Activated naive CD8-positive, alpha-beta T cell treated with anti-CD3 and anti-CD28 coated beads for 36 hours (primary cell): Measurements from ENCODE around the gene NUP50. TPM values are rescaled to one million over a fixed set of nuclear protein-coding genes. Genes with fewer than 3 reads are reported as not detected.

Experiments used
- DNase-seq: peaks from one replicate; pipeline ENCODE4 v3.0.0; 2021
- H3K27ac Mint-ChIP-seq: one replicate; pipeline ENCODE4 v1.8.0; 2022; ENCODE audit warnings: mild to moderate bottlenecking, moderate library complexity, mixed read lengths
- H3K27me3 Mint-ChIP-seq: one replicate; pipeline ENCODE4 v1.8.0; 2022; ENCODE audit warnings: mild to moderate bottlenecking, mixed read lengths
- H3K36me3 Mint-ChIP-seq: one replicate; pipeline ENCODE4 v1.8.0; 2021; ENCODE audit warnings: mild to moderate bottlenecking, mixed read lengths
- H3K4me1 Mint-ChIP-seq: one replicate; pipeline ENCODE4 v1.8.0; 2021; ENCODE audit warnings: mixed read lengths
- H3K4me3 Mint-ChIP-seq: one replicate; pipeline ENCODE4 v1.8.0; 2022; ENCODE audit warnings: mild to moderate bottlenecking, moderate library complexity, mixed read lengths
- H3K9me3 Mint-ChIP-seq: one replicate; pipeline ENCODE4 v1.8.0; 2022; ENCODE audit warnings: mixed read lengths
- total RNA-seq, 2 experiments: library from RNA; stranded (reverse); gene quantifications; one replicate each; pipeline ENCODE4 v1.2.3, GENCODE V29; 2021

The NUP50 gene, protein sequence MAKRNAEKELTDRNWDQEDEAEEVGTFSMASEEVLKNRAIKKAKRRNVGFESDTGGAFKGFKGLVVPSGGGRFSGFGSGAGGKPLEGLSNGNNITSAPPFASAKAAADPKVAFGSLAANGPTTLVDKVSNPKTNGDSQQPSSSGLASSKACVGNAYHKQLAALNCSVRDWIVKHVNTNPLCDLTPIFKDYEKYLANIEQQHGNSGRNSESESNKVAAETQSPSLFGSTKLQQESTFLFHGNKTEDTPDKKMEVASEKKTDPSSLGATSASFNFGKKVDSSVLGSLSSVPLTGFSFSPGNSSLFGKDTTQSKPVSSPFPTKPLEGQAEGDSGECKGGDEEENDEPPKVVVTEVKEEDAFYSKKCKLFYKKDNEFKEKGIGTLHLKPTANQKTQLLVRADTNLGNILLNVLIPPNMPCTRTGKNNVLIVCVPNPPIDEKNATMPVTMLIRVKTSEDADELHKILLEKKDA
- 100 to 1,000 TPM; 156 to 164 TPM for total RNA-seq

GRCh38 chr22:45163451-45164269 lies at the start of gene NUP50:
Gene NUP50, plus strand, starts transcription at chr22:45163925. Its CDS starts 4,253 bp downstream, at chr22:45168178.
- Mint-ChIP-seq H3K36me3 (peaks cover 38% of the 10 kb centered on the region), H3K27ac (peak within 1 kb of the TSS; percentile 97), H3K9me3 (no peaks in the 10 kb centered on the region), H3K4me1 (peaks cover 54% of the 10 kb centered on the region), H3K27me3 (no peaks in the 10 kb centered on the region), H3K4me3 (peak within 1 kb of the TSS; percentile 96)
- peak; percentile 98 for DNase-seq

DNA sequence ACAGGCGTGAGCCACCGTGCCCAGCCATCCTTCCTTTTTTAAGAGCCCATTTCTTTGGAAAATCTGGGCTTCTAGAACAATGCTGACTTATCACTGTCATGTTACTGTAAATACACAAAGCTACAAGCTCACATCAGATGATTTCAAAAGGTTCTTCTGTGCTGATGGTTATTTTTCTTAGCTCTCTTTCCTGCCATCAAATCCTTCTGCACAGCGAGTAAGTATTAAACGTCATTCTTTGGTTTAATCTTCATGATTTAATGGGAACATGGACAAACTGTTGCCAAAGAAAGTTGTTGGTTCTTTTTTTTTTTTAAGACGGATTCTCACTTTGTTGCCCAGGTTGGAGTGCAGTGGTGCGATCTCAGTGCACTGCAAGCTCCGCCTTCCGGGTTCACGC lies 43.3 kb upstream of the NUP50 start:
- Mint-ChIP-seq H3K36me3 (no peaks in the 10 kb centered on the region), H3K27ac (no peak overlapping the region), H3K27me3 (no peaks in the 10 kb centered on the region), H3K9me3 (no peaks in the 10 kb centered on the region), H3K4me3 (no peak overlapping the region), H3K4me1 (no peaks in the 10 kb centered on the region)
- no peak for DNase-seq

DNA sequence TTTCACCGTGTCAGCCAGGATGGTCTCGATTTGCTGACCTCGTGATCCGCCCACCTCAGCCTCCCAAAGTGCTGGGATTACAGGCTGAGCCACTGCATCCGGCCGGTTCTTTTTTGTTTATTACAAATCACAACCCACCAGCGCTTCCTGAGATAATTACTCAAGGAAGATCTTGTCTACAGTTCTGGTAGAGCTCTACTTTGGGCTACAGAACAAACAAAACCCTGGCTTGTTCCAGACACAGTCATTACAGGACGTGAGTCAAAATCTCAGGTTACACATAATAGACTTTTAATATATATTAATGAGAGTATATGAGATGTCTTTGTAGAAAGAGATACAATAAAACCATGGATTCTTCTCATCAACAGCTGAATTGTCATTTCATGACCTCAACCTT lies 42.8 kb upstream of the NUP50 start:
- Mint-ChIP-seq H3K27me3 (no peaks in the 10 kb centered on the region), H3K36me3 (no peaks in the 10 kb centered on the region), H3K9me3 (no peaks in the 10 kb centered on the region), H3K27ac (no peak overlapping the region), H3K4me1 (no peaks in the 10 kb centered on the region), H3K4me3 (no peak overlapping the region)
- no peak for DNase-seq

DNA sequence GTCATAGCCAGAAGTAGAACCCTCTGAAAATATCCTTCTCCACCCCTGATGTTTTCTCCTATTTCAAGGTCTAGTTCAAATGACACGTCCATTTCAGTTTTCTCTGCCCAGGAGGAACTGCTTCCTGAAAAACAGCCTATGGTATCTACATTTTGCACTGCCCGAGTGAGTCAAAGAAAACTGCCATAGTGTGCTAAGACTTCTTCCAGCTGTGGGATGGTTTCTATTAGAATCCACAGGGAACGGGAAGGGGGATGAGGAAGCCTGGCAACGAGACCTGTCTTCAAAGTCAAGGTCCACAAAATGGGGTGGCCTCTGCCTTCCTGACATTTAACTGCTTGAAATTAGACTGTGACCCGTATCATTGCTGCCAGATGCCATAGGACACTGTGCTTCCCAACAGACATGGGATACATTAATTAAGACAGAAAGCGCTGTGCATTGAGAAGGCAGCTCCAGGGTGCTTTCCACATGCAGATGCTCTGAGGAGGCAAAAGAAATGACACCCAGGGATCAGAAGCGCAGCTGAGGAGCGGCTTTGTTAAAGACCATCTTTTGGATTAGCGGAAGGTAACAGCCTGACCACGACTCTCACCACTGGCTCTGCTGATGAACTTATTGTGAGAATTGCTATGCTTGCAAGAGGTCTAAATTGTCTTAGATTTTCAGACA lies 39.4 kb upstream of the NUP50 start:
- H3K9me3 Mint-ChIP-seq = no peaks in the 10 kb centered on the region
- no peak overlapping the region for H3K27ac Mint-ChIP-seq
- H3K27me3 Mint-ChIP-seq = no peaks in the 10 kb centered on the region
- no peaks in the 10 kb centered on the region for H3K36me3 Mint-ChIP-seq
- no peak for DNase-seq
- H3K4me1 Mint-ChIP-seq = peaks cover 3% of the 10 kb centered on the region
- H3K4me3 Mint-ChIP-seq = no peak overlapping the region

- no peak overlapping the region for H3K4me3 Mint-ChIP-seq
- H3K27ac Mint-ChIP-seq = no peak overlapping the region
- DNase-seq = no peak
- no peaks in the 10 kb centered on the region for H3K27me3 Mint-ChIP-seq
- no peaks in the 10 kb centered on the region for H3K36me3 Mint-ChIP-seq
- peaks cover 10% of the 10 kb centered on the region for H3K4me1 Mint-ChIP-seq
- H3K9me3 Mint-ChIP-seq = no peaks in the 10 kb centered on the region
These were observed 38.5 kb upstream of the NUP50 start for GRCh38 chr22:45125188-45125587.

- H3K9me3 Mint-ChIP-seq = no peaks in the 10 kb centered on the region
- H3K27me3 Mint-ChIP-seq = no peaks in the 10 kb centered on the region
- no peak overlapping the region for H3K27ac Mint-ChIP-seq
- peaks cover 11% of the 10 kb centered on the region for H3K36me3 Mint-ChIP-seq
- no peak for DNase-seq
- H3K4me1 Mint-ChIP-seq = peaks cover 22% of the 10 kb centered on the region
- H3K4me3 Mint-ChIP-seq = no peak overlapping the region
These were observed 35.9 kb upstream of the NUP50 start for GRCh38 chr22:45127866-45128265.

DNA sequence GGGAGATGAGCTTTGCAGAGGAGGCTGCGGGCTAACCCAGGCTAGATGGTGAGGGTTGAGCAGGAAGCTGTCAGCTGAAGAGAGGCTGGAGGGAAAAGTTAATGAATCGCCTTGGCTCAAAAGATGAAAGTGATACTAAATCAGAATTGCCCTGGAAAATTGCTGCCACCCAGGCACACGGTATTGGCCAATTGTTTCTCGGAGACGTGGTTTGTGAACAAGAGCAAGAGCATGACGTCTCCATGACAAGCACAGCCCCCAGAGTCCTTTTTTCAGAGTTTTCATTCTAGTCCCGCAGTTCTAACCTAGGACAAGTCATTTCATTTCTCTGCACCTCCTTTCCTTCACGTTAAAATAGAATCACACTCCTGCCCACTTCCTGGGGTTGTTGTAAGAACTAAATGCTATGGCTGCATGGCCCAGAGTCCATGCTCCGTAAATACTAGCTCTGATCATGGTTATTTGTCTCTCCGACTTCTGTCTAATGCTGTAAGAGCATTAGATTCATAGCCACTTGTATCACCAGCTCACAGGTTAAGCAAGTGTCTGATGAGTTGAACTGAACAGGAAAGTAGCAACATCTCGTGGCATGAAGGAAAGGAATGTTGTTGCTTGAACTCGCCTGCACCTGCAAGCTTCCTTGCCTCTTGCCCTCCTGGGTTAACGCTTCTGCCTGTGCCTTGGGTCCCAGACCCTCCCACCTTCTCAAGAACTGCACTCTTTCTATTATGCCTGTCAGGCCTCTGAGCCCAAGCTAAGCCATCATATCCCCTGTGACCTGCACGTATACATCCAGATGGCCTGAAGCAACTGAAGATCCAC lies 33.8 kb upstream of the NUP50 start:
- Mint-ChIP-seq H3K27ac (peak overlapping the region; percentile 77), H3K9me3 (peaks cover 8% of the 10 kb centered on the region), H3K27me3 (no peaks in the 10 kb centered on the region), H3K4me1 (peaks cover 22% of the 10 kb centered on the region), H3K4me3 (peak overlapping the region; percentile 23), H3K36me3 (peaks cover 24% of the 10 kb centered on the region)
- peak; percentile 50 for DNase-seq

DNA sequence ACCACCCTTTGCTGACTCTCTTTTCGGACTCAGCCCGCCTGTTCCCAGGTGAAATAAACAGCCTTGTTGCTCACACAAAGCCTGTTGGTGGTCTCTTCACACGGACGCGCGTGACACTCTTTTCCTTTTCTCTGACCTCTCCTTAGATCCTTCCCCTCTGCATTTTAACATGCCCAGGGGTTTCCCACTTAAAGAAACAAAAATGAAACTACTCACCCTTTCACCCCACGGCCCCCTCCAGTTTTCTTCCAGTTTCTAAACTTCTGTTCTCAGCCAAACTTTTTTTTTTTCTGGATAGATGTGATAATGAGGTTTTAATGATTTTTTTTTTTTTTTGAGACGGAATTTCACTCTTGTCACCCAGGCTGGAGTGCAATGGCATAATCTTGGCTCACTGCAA lies 32.8 kb upstream of the NUP50 start:
- H3K36me3 Mint-ChIP-seq = peaks cover 32% of the 10 kb centered on the region
- no peak overlapping the region for H3K4me3 Mint-ChIP-seq
- no peaks in the 10 kb centered on the region for H3K27me3 Mint-ChIP-seq
- peaks cover 8% of the 10 kb centered on the region for H3K9me3 Mint-ChIP-seq
- no peak for DNase-seq
- H3K27ac Mint-ChIP-seq = peak overlapping the region; percentile 78
- H3K4me1 Mint-ChIP-seq = peaks cover 22% of the 10 kb centered on the region

DNA sequence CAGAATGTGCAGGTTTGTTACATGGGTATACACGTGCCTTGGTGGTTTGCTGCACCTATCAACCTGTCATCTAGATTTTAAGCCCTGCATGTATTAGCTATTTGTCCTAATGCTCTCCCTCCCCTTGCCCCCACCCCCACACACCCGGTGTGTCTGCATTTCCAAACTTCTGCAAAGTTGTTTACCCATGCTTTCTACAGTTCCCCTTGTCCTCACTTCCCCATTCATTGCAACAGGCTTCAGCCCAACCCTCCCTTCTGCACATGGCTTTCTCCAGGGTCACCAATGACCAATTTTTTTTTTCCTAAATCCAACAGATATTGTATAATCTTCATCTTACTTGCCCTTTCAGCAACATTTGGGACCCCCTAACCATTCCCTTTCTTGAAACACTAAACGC lies 32.0 kb upstream of the NUP50 start:
- DNase-seq = no peak
- Mint-ChIP-seq H3K27ac (no peak overlapping the region), H3K9me3 (peaks cover 8% of the 10 kb centered on the region), H3K4me3 (no peak overlapping the region), H3K27me3 (no peaks in the 10 kb centered on the region), H3K4me1 (peaks cover 28% of the 10 kb centered on the region), H3K36me3 (peaks cover 32% of the 10 kb centered on the region)

DNA sequence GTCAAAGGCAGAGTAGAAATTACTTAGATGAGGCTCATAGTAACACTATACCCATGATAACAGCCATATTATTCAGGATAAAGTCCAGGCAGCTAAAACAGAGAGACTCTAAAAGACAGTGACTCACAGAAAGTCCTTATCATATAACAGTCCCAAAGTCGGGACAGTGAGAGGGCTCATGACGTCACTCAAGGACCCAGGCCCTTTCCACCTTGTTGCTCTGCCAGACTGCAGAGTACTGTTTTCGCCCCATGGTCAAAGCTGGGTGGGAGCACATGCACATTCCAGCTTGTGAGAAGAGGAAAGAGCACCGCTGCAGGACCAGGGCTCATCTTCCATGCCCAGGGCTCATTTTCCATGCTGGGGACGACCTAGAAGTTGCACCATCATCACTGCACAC lies 29.4 kb upstream of the NUP50 start:
- Mint-ChIP-seq H3K9me3 (peaks cover 8% of the 10 kb centered on the region), H3K27ac (no peak overlapping the region), H3K36me3 (peaks cover 32% of the 10 kb centered on the region), H3K27me3 (no peaks in the 10 kb centered on the region), H3K4me1 (peaks cover 26% of the 10 kb centered on the region), H3K4me3 (no peak overlapping the region)
- DNase-seq = no peak

GRCh38 chr22:45136594-45136993 lies 27.1 kb upstream of the NUP50 start:
- no peak overlapping the region for H3K4me3 Mint-ChIP-seq
- H3K36me3 Mint-ChIP-seq = peaks cover 31% of the 10 kb centered on the region
- no peak for DNase-seq
- peaks cover 7% of the 10 kb centered on the region for H3K4me1 Mint-ChIP-seq
- no peak overlapping the region for H3K27ac Mint-ChIP-seq
- no peaks in the 10 kb centered on the region for H3K27me3 Mint-ChIP-seq
- peaks cover 8% of the 10 kb centered on the region for H3K9me3 Mint-ChIP-seq

DNA sequence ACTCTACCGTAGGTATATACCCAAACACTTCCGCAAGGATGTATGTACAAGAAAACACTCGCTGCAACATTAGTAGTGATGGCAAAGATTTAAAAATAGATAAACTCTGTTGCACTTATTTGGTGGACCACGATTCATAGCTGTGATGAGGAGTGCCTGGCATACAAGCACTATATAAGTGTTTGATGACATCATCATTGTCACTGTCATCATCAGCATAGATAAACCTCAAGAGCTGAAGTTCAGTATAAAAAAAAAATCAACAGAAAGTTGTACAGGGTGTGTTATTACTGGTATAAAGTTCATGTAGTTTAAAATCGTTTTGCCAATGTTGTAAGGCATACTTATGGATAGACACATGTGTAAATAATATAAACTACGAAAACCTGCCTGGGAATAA lies 24.0 kb upstream of the NUP50 start:
- H3K4me3 Mint-ChIP-seq = no peak overlapping the region
- peaks cover 23% of the 10 kb centered on the region for H3K36me3 Mint-ChIP-seq
- H3K27me3 Mint-ChIP-seq = no peaks in the 10 kb centered on the region
- H3K9me3 Mint-ChIP-seq = peaks cover 3% of the 10 kb centered on the region
- H3K4me1 Mint-ChIP-seq = peaks cover 7% of the 10 kb centered on the region
- H3K27ac Mint-ChIP-seq = no peak overlapping the region
- DNase-seq = no peak

- H3K9me3 Mint-ChIP-seq = peaks cover 3% of the 10 kb centered on the region
- H3K27ac Mint-ChIP-seq = no peak overlapping the region
- DNase-seq = no peak
- no peak overlapping the region for H3K4me3 Mint-ChIP-seq
- H3K36me3 Mint-ChIP-seq = peaks cover 21% of the 10 kb centered on the region
- H3K27me3 Mint-ChIP-seq = no peaks in the 10 kb centered on the region
- no peaks in the 10 kb centered on the region for H3K4me1 Mint-ChIP-seq
These were observed 21.3 kb upstream of the NUP50 start for GRCh38 chr22:45142376-45142775.

DNA sequence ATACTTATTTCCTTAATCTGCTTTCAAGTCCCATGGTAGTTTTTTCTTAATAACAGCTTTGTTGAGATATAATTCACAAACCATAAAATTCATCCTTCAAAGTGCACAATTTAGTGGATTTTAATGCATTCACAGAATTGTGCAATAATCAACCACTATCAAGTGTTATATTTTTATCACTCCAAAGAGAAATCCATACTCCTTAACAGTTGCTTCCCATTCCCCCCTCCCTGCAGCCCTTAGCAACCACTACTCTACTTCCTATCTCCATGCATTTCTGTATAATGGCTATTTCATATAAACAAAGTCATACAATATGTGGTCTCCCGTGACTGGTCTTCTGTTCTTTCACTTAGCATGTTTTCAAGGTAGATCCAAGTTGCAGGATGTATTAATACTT lies 18.8 kb upstream of the NUP50 start:
- Mint-ChIP-seq H3K9me3 (peaks cover 3% of the 10 kb centered on the region), H3K27ac (no peak overlapping the region), H3K27me3 (no peaks in the 10 kb centered on the region), H3K4me3 (no peak overlapping the region), H3K4me1 (no peaks in the 10 kb centered on the region), H3K36me3 (peaks cover 24% of the 10 kb centered on the region)
- no peak for DNase-seq
